ENCODE results near the gene FGD4.

FGD4 gene

DNA sequence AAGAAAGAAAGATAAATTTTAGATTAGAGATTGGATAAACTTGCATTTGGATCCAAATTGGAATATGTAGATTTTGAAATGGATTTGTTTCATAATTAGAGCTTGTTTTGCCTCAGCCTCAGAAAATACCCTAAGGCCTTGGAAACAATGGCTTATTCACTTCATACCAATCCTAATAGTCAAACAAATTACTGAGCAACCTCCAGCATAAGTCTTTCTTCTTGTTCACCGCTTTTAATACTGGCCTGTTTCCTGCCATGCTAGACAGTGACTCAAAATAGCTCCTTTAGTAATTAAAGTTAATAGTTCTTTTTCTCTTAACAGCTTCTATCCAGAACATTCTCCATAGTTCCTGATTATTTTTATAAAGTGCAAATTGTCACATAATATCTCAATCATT lies 168.9 kb downstream of the FGD4 start:
- DNase-seq, result no peak

GRCh38 chr12:32569259-32569658 lies 169.9 kb downstream of the FGD4 start:
- DNase-seq, result no peak

DNA sequence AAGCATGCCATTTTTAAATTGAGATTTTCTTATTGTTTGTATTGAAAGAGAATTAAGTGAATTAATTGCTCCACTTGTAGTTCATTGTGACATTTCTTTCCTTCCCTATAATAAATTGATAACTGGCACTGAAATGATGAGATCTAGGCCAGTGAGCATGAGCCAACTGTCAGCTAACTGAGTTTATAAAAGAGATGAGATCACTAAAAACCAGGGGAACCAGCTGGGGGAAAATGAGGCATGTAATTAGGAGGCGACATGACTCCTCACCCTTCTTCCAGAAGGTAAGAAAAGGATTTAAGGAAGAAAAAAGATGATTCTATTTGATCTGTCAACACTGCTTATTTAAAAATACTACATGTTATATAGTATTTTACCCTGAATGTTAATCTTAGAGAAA lies 175.2 kb downstream of the FGD4 start:
- DNase-seq, result no peak

DNA sequence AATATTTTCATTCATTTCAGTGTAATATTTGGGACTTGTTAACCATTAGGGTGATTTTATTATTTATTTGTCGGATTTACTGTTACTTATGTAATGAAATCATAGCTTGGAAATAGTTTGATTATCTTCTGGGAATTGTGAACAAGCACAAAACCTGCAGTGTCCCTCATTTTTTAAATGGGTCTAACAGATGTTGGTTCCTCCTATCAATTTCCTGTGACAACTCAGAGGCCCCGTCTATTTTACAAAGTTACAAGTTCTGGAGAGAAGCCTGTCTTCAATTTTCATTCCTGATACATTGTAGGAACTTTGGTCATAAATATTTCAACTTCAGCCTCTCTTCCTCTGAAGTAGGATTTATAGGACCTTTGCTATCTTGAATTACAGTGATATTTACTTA lies 178.0 kb downstream of the FGD4 start:
- no peak for DNase-seq

GRCh38 chr12:32583534-32583933 lies 184.2 kb downstream of the FGD4 start:
- DNase-seq, result no peak

GRCh38 chr12:32585680-32586079 lies 186.3 kb downstream of the FGD4 start:
- no peak for DNase-seq

DNA sequence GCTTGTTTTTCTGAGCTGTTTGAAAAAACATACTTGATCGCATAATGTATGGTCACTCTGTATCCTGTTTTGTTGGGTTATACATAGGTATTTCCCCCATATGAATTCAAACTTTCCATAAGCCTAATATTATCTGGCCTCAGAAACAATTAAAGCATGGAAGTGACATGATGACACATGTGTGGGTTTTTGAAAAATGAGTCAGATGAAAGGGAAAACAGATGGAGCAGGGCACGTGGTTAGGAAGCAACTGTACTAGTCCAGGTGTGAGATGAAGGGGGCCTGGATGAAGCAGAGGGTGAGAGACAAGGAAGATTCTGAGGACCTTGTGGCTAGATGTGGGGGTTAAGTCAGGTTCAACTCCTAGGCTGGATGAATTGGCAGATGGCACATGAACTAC lies 187.0 kb downstream of the FGD4 start:
- no peak for DNase-seq

DNA sequence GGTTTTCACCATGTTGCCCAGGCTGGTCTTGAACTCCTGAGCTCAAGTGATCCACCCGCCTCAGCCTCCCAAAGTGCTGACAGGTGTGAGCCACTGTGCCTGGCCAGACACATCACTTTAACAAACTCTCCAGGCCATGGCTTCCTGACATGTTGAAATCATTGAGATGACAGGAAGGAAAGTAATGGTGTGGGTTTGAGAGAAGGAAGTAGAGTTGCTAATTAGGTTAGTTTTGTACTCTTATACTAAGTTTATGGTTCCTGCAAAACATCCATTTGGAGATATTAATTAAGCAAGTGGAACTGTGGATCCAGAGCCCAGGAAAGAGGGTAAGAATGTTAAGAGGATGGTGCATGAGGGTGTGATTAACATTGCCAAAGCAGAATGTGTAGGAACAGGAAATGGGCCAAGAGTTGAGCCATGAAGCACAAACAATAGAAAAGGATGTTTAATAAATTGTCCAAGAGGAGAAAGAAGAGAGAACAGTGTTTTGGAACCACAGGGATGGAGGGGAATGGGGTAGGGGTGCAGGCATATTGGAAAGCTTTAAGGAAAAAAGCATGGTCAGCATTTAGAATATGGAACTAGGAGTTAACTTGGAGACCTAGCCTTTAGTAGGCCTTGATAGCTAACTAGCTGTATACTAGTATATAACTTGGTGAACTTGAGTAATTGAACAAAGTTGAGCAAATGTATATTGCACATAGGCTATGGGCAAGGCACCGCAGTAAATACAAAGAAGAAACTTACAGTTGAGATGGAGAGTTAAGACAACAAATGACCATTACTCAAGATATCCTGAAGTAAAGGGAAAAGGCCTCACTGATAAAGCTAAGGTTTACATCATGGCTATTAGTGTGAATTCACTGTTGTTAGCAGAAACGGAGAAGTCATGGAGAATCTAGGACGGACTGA lies 188.5 kb downstream of the FGD4 start:
- no peak for DNase-seq

DNA sequence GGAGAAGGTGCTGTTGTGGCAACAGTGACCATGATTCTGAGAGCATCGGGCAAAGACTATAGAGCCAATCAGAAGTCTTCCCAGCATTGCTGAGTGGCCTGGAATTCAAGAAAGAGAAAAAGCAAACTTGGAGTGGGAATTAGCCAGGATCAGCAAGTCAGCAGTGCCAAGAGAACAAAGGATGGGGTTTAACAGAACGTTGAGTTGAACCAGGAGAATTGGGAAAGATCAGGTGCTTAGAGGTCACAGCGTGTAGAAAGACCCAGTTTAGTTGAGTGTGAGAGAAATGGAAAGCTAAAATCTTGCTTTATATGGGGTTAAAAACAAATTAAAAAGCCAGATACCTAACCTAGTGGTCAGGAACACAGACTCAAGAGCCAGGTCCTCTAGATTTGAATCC lies 189.2 kb downstream of the FGD4 start:
- no peak for DNase-seq

DNA sequence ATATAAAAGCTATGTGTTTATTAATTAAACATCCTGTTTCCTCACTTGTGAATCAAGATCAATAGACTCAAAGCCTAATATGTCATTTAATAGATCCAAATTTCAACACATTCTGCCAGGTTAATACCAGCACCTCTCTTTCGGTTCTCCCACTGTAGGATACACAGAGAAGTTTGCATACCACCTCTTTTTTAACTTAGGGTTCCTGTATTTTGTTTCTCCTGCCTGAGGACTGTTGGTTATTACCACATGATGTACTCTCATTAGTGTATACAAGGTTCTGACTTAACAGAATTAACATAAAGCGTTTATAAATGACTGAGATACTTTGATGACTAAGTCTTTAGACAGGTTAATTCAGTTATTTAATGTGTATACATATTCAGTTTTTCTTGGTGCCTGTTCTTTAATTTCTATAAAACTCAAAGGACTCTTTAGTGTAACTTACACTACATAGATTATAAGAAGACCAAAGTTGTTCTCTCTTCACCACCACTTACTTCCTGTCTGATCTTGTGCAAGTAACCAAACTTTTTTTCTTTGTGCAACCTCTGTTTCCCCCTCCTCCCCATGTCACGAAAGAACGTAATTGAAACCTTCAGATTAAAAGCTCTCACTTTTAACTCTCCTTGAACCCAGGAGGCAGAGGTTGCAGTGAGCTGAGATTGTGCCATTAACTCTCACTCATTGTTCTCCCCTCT lies 190.0 kb downstream of the FGD4 start:
- no peak for DNase-seq

DNA sequence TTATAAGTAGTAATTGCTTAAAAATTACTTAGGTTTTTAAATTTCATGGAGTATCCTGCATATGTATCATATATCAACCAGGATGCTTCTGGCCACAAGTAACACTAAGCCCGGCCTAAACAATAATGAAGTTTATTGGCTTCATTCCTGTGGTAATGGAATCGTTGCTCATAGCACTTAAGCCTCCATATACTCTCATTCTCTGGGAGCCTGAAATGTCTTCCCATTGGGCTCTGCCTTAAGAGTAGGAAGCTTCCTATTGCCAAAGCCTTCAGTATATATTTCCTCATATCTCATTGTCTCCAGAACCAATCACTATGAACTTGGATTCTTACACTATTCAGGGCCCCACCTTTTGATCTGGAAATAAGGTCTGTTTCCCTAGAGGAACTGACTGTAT lies 195.9 kb downstream of the FGD4 start:
- no peak for DNase-seq

DNA sequence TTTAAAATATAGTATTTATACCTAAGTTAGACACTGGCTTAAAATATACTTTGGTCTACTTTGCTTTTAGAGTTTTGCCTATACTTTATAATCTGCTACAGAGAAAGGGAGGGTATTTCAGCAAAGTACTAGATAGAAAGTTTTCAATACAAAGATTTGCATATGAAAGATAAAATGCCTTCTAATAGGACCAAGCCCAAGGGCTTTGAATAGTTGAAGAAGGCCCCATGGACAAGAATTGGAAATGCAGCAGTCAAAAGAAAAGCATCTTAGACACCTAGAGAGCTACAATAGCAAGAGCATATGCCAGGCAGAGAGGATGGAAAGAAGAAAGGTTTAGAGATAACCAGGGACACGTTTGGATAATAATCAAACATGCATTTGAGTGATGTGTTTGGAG lies 196.7 kb downstream of the FGD4 start:
- DNase-seq, result no peak

GRCh38 chr12:32598688-32599087 lies 199.3 kb downstream of the FGD4 start:
- no peak for DNase-seq

DNA sequence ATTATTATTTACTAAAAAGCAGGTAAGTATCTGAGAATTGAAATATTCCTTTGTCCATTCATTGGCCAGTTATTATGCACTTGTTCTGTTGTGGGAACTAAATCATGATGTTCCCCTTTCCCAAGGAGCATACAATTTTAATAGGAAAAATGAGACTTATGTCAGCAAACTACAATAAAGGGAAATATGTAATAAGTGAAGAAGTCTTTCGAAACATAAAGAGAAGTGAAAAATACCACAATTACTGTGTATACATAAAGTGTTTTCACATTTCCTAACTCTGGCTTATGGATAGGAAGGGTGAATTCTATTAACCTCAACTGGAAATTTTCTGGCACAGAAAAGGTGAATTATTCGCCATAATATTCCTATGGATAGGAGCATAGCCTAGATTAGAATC lies 201.3 kb downstream of the FGD4 start:
- DNase-seq, result no peak

- no peak for DNase-seq
Measured at GRCh38 chr12:32603071-32603470, 203.7 kb downstream of the FGD4 start.

GRCh38 chr12:32603858-32604257 lies 204.5 kb downstream of the FGD4 start:
- peak; percentile 83 for DNase-seq

GRCh38 chr12:32604565-32604964 lies 205.2 kb downstream of the FGD4 start:
- no peak for DNase-seq

DNA sequence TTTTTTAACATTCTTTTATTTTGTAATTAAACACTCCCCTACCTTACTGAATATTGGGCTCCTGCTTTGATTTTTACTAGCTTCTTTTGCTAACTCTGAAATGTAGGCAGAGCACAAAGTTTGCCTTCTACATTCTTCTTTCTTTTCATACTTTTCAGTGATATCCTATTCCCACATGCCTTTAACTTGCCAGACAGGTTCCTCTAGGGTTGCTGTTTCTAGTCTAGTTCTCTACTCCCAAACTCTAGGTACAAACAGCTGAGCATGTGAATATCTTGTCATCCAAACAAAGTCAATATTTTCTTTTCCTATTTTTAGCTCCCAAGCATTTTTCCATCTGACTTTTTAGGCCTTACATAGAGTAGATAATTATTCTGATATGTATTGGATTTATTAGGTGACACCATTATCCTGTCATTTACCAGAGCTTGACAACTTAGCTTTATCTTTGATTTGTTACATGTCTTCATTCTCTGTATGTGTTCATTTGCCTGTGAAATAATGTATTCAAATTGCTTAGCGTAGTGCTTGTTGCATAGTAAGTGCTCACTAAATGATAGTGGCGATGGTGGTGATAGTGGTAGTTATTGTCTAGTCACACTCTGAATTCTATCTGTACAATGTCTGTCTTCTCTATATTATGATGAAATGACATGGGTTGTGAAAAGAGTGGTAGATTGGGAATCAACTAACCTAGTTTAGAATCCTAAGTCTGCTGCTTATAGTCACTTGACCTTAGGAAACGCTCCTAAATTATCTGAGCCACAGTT lies 206.2 kb downstream of the FGD4 start:
- no peak for DNase-seq

- no peak for DNase-seq
Measured at GRCh38 chr12:32606443-32606842, 207.1 kb downstream of the FGD4 start.

- DNase-seq, result no peak
Measured at GRCh38 chr12:32609966-32610365, 210.6 kb downstream of the FGD4 start.

- no peak for DNase-seq
Measured at GRCh38 chr12:32611986-32612385, 212.6 kb downstream of the FGD4 start.

- DNase-seq, result no peak
Measured at GRCh38 chr12:32612658-32613614, 213.6 kb downstream of the FGD4 start.

All from islet precursor cell (in vitro differentiated cells).